Measurements from ENCODE around the gene PPP1R26.
"Not testable (repeated sequence)": the region's sequence is repeated elsewhere in the genome, so short reads cannot be mapped to it uniquely, and the experiment has no call there.

Gene PPP1R26

DNA sequence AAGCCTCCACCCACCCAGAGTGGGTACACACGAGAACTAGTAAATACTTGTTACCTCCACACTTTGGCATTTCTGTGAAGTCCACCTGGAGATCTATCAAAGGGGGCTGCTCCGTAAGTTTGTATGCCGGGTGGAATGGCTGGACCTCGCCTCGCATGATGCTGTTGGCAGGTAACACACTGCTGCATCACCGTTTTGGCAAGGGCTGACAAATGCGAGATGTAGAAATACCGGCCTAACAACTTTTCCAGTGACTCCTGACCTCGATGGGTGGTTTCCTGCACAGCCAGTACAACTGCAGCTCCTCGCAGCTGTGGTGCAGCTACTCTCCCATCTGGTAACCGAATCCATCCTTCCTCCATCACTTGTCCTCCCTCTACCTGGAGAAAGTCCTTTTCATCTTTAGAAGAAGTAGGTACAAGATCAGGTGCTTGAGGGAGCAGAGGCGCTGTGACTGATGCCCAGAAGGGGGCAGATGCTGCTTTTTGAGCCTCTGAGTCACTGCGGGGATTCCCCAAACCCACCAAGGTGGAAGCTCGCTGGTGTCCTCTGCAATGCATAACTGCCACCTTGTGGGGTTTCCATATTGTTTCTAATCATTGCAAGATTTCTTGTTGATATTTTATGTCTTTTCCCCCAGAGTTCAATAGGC is 40.9 kb upstream of the PPP1R26 start:
- not testable (repeated sequence) for H3K36me3 ChIP-seq (ENCODE audit: insufficient read depth, low read length); H3K9me3 ChIP-seq (ENCODE audit: low read length); H3K27me3 ChIP-seq (ENCODE audit: insufficient read depth, low read length); H3K9ac ChIP-seq (ENCODE audit: low read length); H3K9me2 ChIP-seq (ENCODE audit: low read depth, low read length); H3F3A ChIP-seq (ENCODE audit: insufficient read depth, low read length); H4K20me1 ChIP-seq (ENCODE audit: insufficient read depth, low read length); H3K4me3 ChIP-seq (ENCODE audit: low read depth, low read length, poor library complexity, severe bottlenecking); H3K4me1 ChIP-seq (ENCODE audit: insufficient read depth, low read length, severe bottlenecking); H3K79me2 ChIP-seq (ENCODE audit: insufficient read depth, low read length); H3K4me2 ChIP-seq (ENCODE audit: low read length); H2AFZ ChIP-seq (ENCODE audit: low read length); H3K27ac ChIP-seq (ENCODE audit: low read depth, low read length, poor library complexity, severe bottlenecking)
- TF ChIP-seq, protein P1, sequence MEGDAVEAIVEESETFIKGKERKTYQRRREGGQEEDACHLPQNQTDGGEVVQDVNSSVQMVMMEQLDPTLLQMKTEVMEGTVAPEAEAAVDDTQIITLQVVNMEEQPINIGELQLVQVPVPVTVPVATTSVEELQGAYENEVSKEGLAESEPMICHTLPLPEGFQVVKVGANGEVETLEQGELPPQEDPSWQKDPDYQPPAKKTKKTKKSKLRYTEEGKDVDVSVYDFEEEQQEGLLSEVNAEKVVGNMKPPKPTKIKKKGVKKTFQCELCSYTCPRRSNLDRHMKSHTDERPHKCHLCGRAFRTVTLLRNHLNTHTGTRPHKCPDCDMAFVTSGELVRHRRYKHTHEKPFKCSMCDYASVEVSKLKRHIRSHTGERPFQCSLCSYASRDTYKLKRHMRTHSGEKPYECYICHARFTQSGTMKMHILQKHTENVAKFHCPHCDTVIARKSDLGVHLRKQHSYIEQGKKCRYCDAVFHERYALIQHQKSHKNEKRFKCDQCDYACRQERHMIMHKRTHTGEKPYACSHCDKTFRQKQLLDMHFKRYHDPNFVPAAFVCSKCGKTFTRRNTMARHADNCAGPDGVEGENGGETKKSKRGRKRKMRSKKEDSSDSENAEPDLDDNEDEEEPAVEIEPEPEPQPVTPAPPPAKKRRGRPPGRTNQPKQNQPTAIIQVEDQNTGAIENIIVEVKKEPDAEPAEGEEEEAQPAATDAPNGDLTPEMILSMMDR (IDR thresholded peaks at IDR 0.05; ENCODE audit: low read length): peak; percentile 48

DNA sequence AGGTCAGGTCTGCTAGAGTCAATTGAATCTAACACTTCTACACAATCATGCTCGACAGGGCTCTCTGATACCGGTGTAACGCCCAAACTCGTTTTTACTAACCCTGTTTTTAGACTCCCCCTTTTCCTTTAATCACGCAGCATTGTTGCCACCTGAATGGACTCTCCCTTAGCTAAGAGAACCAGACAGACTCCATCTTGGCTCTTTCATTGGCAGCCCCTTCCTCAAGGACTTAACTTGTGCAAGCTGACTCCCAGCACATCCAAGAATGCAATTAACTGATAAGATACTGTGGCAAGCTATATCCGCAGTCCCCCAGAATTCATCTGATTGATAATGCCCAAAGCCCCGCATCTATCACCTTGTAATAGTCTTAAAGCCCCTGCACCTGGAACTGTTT is 40.1 kb upstream of the PPP1R26 start:
- H3K9ac ChIP-seq (ENCODE audit: low read length); H3K27ac ChIP-seq (ENCODE audit: low read depth, low read length, poor library complexity, severe bottlenecking); H3K36me3 ChIP-seq (ENCODE audit: insufficient read depth, low read length); H2AFZ ChIP-seq (ENCODE audit: low read length); H3K27me3 ChIP-seq (ENCODE audit: insufficient read depth, low read length); H3K9me2 ChIP-seq (ENCODE audit: low read depth, low read length); H3K9me3 ChIP-seq (ENCODE audit: low read length); H3F3A ChIP-seq (ENCODE audit: insufficient read depth, low read length); H3K4me1 ChIP-seq (ENCODE audit: insufficient read depth, low read length, severe bottlenecking); H3K79me2 ChIP-seq (ENCODE audit: insufficient read depth, low read length); H3K4me3 ChIP-seq (ENCODE audit: low read depth, low read length, poor library complexity, severe bottlenecking); H4K20me1 ChIP-seq (ENCODE audit: insufficient read depth, low read length); H3K4me2 ChIP-seq (ENCODE audit: low read length): not testable (repeated sequence)

DNA sequence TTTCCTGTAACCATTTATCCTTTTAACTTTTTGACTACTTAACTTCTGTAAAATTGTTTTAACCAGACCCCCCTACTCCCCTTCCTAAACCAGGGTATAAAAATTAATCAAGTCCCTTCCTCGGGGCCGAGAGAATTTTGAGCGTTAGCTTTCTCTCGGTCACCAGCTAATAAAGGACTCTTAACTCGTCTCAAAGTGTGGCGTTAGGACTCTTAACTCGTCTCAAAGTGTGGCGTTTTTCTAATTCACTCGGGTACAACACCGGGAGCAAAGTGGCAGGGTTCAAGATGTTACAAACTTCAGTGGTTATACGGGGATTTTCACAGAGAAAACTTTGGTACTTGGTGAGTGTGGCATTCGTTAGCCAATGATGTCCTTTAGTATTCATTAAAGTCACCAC is 39.7 kb upstream of the PPP1R26 start:
- no peak overlapping the region for H3K27ac ChIP-seq (ENCODE audit: low read depth, low read length, poor library complexity, severe bottlenecking)
- H3K36me3 ChIP-seq (ENCODE audit: insufficient read depth, low read length): no peaks in the 10 kb centered on the region; the same call in 1 of the 2 replicates
- no peak overlapping the region for H2AFZ ChIP-seq (ENCODE audit: low read length)
- H3K9me3 ChIP-seq (ENCODE audit: low read length): peaks cover 3% of the 10 kb centered on the region; the same call in 1 of the 2 replicates
- H3K4me1 ChIP-seq (ENCODE audit: insufficient read depth, low read length, severe bottlenecking): no peaks in the 10 kb centered on the region
- H3K9ac ChIP-seq (ENCODE audit: low read length): no peak overlapping the region
- no peak overlapping the region for H3K4me3 ChIP-seq (ENCODE audit: low read depth, low read length, poor library complexity, severe bottlenecking)
- no peak overlapping the region for H3K4me2 ChIP-seq (ENCODE audit: low read length)
- no peaks in the 10 kb centered on the region for H3K9me2 ChIP-seq (ENCODE audit: low read depth, low read length)
- TF ChIP-seq, protein P1 (IDR thresholded peaks at IDR 0.05; ENCODE audit: low read length): no peak
- no peak for TF ChIP-seq EZH2 (IDR thresholded peaks at IDR 0.05; ENCODE audit: borderline replicate concordance, low read length)
- H3K27me3 ChIP-seq (ENCODE audit: insufficient read depth, low read length): no peaks in the 10 kb centered on the region; the same call in 1 of the 2 replicates
- no peaks in the 10 kb centered on the region for H3K79me2 ChIP-seq (ENCODE audit: insufficient read depth, low read length)
- H3F3A ChIP-seq (ENCODE audit: insufficient read depth, low read length): no peaks in the 10 kb centered on the region
- no peaks in the 10 kb centered on the region for H4K20me1 ChIP-seq (ENCODE audit: insufficient read depth, low read length)

DNA sequence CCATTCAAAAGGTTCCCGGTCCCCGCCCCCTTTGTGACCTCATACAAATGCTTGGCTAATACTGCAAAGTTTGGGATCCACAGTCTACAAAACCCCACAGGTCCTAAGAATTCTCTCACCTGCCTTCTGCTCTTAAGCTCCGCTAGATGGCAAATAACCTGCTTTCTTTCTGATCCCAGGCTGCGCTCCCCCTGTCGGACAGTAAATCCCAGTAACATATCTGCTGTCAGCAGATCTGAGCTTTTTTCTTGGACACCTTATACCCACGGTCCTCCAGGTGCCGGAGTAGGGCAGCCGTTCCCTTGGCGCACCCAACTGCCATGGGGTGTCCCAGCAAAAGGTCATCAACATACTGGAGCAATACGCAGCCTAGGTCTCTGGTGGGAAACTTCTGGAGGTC is 39.0 kb upstream of the PPP1R26 start:
- Histone ChIP-seq H3K9ac (ENCODE audit: low read length) (no peak overlapping the region), H2AFZ (ENCODE audit: low read length) (no peak overlapping the region), H3K9me2 (ENCODE audit: low read depth, low read length) (no peaks in the 10 kb centered on the region), H3F3A (ENCODE audit: insufficient read depth, low read length) (no peaks in the 10 kb centered on the region), H3K79me2 (ENCODE audit: insufficient read depth, low read length) (no peaks in the 10 kb centered on the region), H3K9me3 (ENCODE audit: low read length) (peaks cover 3% of the 10 kb centered on the region; the same call in 1 of the 2 replicates), H3K4me1 (ENCODE audit: insufficient read depth, low read length, severe bottlenecking) (no peaks in the 10 kb centered on the region), H3K36me3 (ENCODE audit: insufficient read depth, low read length) (no peaks in the 10 kb centered on the region; the same call in 1 of the 2 replicates), H3K4me3 (ENCODE audit: low read depth, low read length, poor library complexity, severe bottlenecking) (no peak overlapping the region), H3K27me3 (ENCODE audit: insufficient read depth, low read length) (no peaks in the 10 kb centered on the region; the same call in 1 of the 2 replicates), H3K4me2 (ENCODE audit: low read length) (no peak overlapping the region), H3K27ac (ENCODE audit: low read depth, low read length, poor library complexity, severe bottlenecking) (no peak overlapping the region), H4K20me1 (ENCODE audit: insufficient read depth, low read length) (no peaks in the 10 kb centered on the region)
- TF ChIP-seq, protein P1 (IDR thresholded peaks at IDR 0.05; ENCODE audit: low read length): no peak
- TF ChIP-seq EZH2 (IDR thresholded peaks at IDR 0.05; ENCODE audit: borderline replicate concordance, low read length): no peak

DNA sequence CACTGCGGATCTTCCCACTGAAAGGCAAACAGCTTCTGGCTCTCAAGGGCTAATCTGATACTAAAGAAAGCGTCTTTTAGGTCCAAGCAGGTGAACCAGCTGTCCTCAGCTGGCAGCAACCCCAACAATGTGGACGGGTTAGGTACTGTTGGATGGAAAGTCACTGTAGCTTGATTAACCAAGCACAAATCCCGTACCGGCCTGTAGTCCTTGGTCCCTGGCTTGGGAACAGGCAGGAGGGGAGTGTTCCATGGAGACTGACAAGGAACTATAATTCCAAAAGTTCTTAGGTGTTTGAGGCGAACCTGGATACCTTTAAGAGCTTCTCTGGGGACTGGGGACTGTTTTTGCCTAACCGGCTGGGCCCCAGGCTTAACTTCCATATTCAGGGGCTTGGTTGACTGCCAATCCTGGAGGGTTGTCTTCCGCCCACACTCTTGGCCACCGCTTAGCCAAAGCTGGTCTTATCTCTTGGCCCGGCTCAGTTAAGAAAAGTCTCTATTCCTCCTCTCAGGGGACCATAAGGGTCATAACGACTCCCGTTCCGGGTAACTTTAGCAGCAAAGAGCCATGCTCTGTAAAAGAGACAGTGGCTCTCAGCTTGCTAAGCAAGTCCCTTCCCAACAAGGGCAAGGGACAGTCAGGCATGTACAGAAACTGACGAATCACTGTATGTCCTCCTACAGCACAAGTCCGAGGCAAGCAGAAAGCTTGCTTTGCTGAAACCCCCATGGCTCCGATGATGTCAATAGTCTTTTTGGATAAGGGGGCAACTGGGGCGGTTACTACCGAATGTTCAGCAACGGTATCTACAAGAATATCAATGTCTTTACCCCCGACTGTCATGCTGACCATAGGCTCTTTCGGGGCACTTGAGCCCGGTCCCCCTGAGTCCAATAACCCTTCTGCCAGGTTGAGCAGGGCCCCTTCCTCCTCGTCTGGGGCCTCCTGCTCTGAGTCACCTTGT is 38.2 kb upstream of the PPP1R26 start:
- H3K27me3 ChIP-seq (ENCODE audit: insufficient read depth, low read length); H3K4me3 ChIP-seq (ENCODE audit: low read depth, low read length, poor library complexity, severe bottlenecking); H3K4me1 ChIP-seq (ENCODE audit: insufficient read depth, low read length, severe bottlenecking); H3K36me3 ChIP-seq (ENCODE audit: insufficient read depth, low read length); H3K9me3 ChIP-seq (ENCODE audit: low read length); H3K79me2 ChIP-seq (ENCODE audit: insufficient read depth, low read length); H3K4me2 ChIP-seq (ENCODE audit: low read length); H3K9me2 ChIP-seq (ENCODE audit: low read depth, low read length); H2AFZ ChIP-seq (ENCODE audit: low read length); H3K27ac ChIP-seq (ENCODE audit: low read depth, low read length, poor library complexity, severe bottlenecking); H4K20me1 ChIP-seq (ENCODE audit: insufficient read depth, low read length); H3K9ac ChIP-seq (ENCODE audit: low read length); H3F3A ChIP-seq (ENCODE audit: insufficient read depth, low read length): not testable (repeated sequence)
